BJ (cell line): ENCODE data around the gene CLIP3. TPM values are rescaled to one million over a fixed set of nuclear protein-coding genes. Genes with fewer than 3 reads are reported as not detected.

Source experiments
- CTCF ChIA-PET: fragments of 350-600 bp; formaldehyde crosslinking; extraction: SDS; loops from one replicate; lab custom pipeline; 2021; ENCODE audit warnings: antibody characterized with exemption, inconsistent platforms; lab: Yijun Ruan, JAX
- POLR2A ChIA-PET: fragments of 300-600 bp; sonication (Branson Sonifier 250); formaldehyde crosslinking; extraction: SDS; loops from one replicate; lab custom pipeline; 2021; ENCODE audit warnings: antibody characterized with exemption; lab: Charles Lee
- DNase-seq: peaks from one replicate; pipeline ENCODE4 v3.0.0-alpha.2; 2011; ENCODE audit warnings: low read depth
- H3K27me3 ChIP-seq: 2 replicates; pipeline ENCODE4 v1.6.0; 2011; ENCODE audit warnings: low read length; ENCODE audit not compliant: control insufficient read depth, insufficient read depth
- H3K36me3 ChIP-seq: 2 replicates; pipeline ENCODE4 v1.5.1; 2011; ENCODE audit warnings: low read length; ENCODE audit not compliant: control insufficient read depth, insufficient read depth
- H3K4me3 ChIP-seq: 2 replicates; pipeline ENCODE4 v1.5.1; 2011; ENCODE audit warnings: low read depth, mild to moderate bottlenecking, control low read depth, low read length
- CTCF ChIP-seq: IDR thresholded peaks from 2 replicates; pipeline ENCODE4 v1.5.1; 2011; ENCODE audit warnings: low read depth, mild to moderate bottlenecking, control low read depth, inconsistent platforms, low read length, moderate library complexity; ENCODE audit not compliant: insufficient read depth
- polyA plus RNA-seq: library from polyadenylated mRNA; depleted of rRNA; stranded (reverse); fragments of >200 nt; gene quantifications from 2 replicates; pipeline ENCODE4 v1.2.3, GENCODE V29; 2011

The CLIP3 gene
- polyA plus RNA-seq, 1 experiment: 23.9 TPM

DNA sequence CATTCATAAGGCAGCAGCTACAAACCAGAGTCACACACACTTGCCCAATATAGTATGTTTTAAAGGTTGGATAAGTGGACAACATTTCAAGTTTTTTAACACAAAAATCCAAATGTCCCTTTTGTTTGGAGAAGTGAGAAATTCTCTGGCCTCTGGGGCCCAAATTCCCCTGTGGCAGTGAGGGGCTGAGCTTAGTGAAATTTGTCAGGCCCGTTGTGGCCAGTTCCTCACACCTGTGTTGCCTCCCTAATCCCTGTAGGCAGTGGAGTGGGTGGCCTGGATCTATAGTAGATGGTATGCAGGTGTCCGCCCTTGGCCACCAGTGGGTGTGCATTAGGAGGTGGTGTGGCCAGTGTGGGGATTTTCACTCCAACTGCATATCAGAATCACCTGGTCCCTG is 28.7 kb upstream of the CLIP3 start:
- H3K4me3 ChIP-seq: no peak overlapping the region
- no peaks in the 10 kb centered on the region for H3K27me3 ChIP-seq
- ChIA-PET POLR2A (no interaction called here), CTCF (interaction anchor here (0.7 to 3.6 kb wide), 11 partner anchors 9 to 955 kb away, joined by 3 to 39 read pairs (median 3); partner anchors contain the start of genes COX7A1, OVOL3, POLR2I and TBCB)
- no peak for DNase-seq
- H3K36me3 ChIP-seq: no peaks in the 10 kb centered on the region
- no peak for TF ChIP-seq CTCF

DNA sequence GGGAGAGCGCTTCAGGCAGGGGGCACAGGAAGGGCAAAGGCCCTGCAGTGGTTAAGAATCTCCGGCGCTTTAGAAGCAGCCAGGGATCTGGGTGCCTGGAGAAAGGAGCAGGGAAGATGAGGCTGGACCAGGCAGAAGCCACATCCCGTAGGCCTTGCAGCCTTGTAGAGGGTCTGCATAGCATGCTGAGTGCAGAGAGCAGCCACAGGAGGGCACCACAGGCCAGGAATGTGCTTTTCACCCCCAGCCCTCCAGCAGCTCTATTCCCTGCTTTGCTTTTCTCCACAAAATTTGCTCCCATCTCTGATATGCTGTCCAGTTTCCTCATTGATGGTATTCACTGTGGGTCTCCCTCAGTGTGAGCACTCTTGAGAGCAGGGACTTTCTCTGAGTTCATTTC is 27.8 kb upstream of the CLIP3 start:
- Histone ChIP-seq H3K27me3 (no peaks in the 10 kb centered on the region), H3K36me3 (no peaks in the 10 kb centered on the region), H3K4me3 (no peak overlapping the region)
- CTCF ChIA-PET: interaction anchor here (0.6 to 3.6 kb wide), 16 partner anchors 10 to 119 kb away, joined by 3 to 39 read pairs (median 4); partner anchors contain the start of genes COX7A1, OVOL3, POLR2I and TBCB
- peak; percentile 82 for TF ChIP-seq CTCF
- DNase-seq: no peak
- POLR2A ChIA-PET: no interaction called here

GRCh38 chr19:36059180-36059910 is 26.7 kb upstream of the CLIP3 start:
- no peaks in the 10 kb centered on the region for H3K36me3 ChIP-seq
- no peak for TF ChIP-seq CTCF
- no peak overlapping the region for H3K4me3 ChIP-seq
- CTCF ChIA-PET: interaction anchor here (0.6 to 3.6 kb wide), 10 partner anchors 9 to 1299 kb away, joined by 3 to 39 read pairs (median 8); partner anchors contain the start of genes POLR2I and TBCB
- H3K27me3 ChIP-seq: no peaks in the 10 kb centered on the region
- POLR2A ChIA-PET: no interaction called here
- no peak for DNase-seq

DNA sequence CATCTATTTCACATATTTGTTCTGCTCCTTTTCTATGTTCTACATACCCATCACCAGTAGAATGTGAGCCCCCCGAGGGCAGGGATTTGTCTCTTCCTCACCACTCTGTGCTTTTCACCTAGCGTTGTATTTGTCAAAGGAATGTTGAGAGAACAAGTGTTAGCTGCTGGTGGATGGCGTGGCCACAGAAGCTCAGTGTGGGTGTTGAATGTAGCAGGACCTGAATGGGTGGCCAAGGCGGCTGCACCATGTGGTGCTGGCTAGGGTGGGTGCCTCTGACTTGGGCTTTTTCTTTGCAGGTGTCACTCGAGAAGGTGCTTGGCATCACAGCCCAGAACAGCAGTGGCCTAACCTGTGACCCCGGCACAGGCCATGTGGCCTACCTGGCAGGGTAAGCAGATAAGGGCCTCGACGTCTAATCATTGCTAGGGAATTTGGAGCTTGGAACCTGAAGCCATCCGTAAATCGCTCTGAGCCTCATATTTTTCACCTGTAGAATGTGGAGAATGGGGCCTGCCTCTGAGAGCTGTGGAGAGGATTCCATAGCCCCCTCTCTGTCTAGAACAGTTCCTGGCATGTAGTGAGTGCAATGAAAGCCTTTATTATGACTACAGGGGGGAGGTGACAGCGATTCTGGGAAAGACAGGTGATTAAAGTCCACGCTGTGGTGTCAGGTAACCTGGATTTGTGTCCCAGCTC is 26.0 kb upstream of the CLIP3 start:
- ChIA-PET POLR2A (no interaction called here), CTCF (interaction anchor here (0.7 to 3.6 kb wide), 6 partner anchors 9 to 110 kb away, joined by 3 to 39 read pairs (median 7); partner anchors contain the start of genes POLR2I and TBCB)
- Histone ChIP-seq H3K27me3 (no peaks in the 10 kb centered on the region), H3K4me3 (no peak overlapping the region), H3K36me3 (no peaks in the 10 kb centered on the region)
- no peak for TF ChIP-seq CTCF
- DNase-seq: no peak
